Gastrocnemius medialis (tissue), 4 donors: Measurements from ENCODE around the gene MARCO. TPM values are rescaled to one million over a fixed set of nuclear protein-coding genes. Genes with fewer than 3 reads are reported as not detected.

Source experiments
- ATAC-seq, 2 donors: fragments of 150-250 bp; one replicate each; pipeline ENCODE4 v1.9.1; 2016
- DNase-seq, 2 donors: peaks; one replicate each; pipeline ENCODE4 v3.0.0-alpha.2; 2019
- H3K27ac ChIP-seq, 4 donors: fragments of 200-600 bp; sonication (generic); 1 replicate in 1 of 4; 2 replicates in 3 of 4; pipeline ENCODE4 v1.5.1; 2016 to 2018; ENCODE audit warnings: mild to moderate bottlenecking in 2 of 4, moderate library complexity in 1 of 4
- H3K27me3 ChIP-seq, 3 donors: fragments of 200-600 bp; sonication (generic) in 2 of 3; 1 replicate in 1 of 3; 2 replicates in 2 of 3; pipeline versions ENCODE4 v1.5.1 to v1.6.0; 2016 to 2019; ENCODE audit warnings: mild to moderate bottlenecking in 1 of 3, moderate library complexity in 1 of 3
- H3K36me3 ChIP-seq, 2 donors: fragments of 200-600 bp; sonication (generic) in 1 of 2; one replicate each; pipeline ENCODE4 v1.5.1; 2017 to 2018
- H3K4me1 ChIP-seq, 2 donors: fragments of 200-600 bp; sonication (generic) in 1 of 2; one replicate each; pipeline ENCODE4 v1.5.1; 2016 to 2017; ENCODE audit warnings: mild to moderate bottlenecking in 2 of 2
- H3K4me3 ChIP-seq, 4 donors: fragments of 200-600 bp; sonication (generic) in 3 of 4; 1 replicate in 1 of 4; 2 replicates in 3 of 4; pipeline ENCODE4 v1.5.1; 2016 to 2019; ENCODE audit warnings: mild to moderate bottlenecking in 2 of 4
- H3K9me3 ChIP-seq, 3 donors: fragments of 200-600 bp; sonication (generic) in 2 of 3; 1 replicate in 1 of 3; 2 replicates in 2 of 3; pipeline ENCODE4 v1.5.1; 2016 to 2019
- CTCF ChIP-seq, 5 experiments: fragments of 450-650 bp in 3 of 5; fragments of 200-600 bp in 2 of 5; sonication (generic) in 2 of 5; IDR thresholded peaks in 4 of 5; conservative IDR thresholded peaks in 1 of 5; 1 replicate in 4 of 5; 2 replicates in 1 of 5; pipeline ENCODE4 v1.5.1; 2016 to 2019; ENCODE audit warnings: antibody characterized with exemption in 5 of 5, mild to moderate bottlenecking in 3 of 5, moderate library complexity in 3 of 5
- POLR2A ChIP-seq, 2 donors: fragments of 450-650 bp; IDR thresholded peaks; one replicate each; pipeline ENCODE4 v1.6.1; 2017; ENCODE audit warnings: antibody characterized with exemption in 2 of 2, mild to moderate bottlenecking in 2 of 2, moderate library complexity in 2 of 2
- in situ Hi-C, 4 donors: fragments of 200-750 bp; cut with MboI; loops; one replicate each; pipeline versions ENCODE4 v1.15.0 to v1.8.0; 2017; ENCODE audit warnings: low sequenced_read_pairs in 4 of 4
- intact Hi-C: fragments of 100-400 bp; cut with DNase I; formaldehyde crosslinking; loops from one replicate; pipeline ENCODE4 v1.15.1; 2023; ENCODE audit warnings: low total_unique reads
- total RNA-seq, 4 donors: library from RNA; depleted of rRNA; stranded (reverse); fragments of >200 nt; gene quantifications; one replicate each; pipeline versions ENCODE4 v1.1.0 to v1.2.3, GENCODE V29; 2016

The MARCO gene
- total RNA-seq, 4 donors from 2014 or later: 0.66 to 5.9 (median 2.6) TPM

- peaks cover 0 to 8% (median 0%) of the 10 kb centered on the region in 3 donors for H3K27me3 ChIP-seq
- no peaks in the 10 kb centered on the region for H3K36me3 ChIP-seq
- H3K4me3 ChIP-seq: no peak overlapping the region
- no peak for ATAC-seq
- no peaks in the 10 kb centered on the region for H3K9me3 ChIP-seq
- intact Hi-C loops: loop anchor here (2.0 to 5.0 kb wide), 2 partner anchors 280 to 302 kb away; no protein-coding TSS in a partner anchor
- H3K27ac ChIP-seq: no peak overlapping the region
- no peak for DNase-seq
- peaks cover 0 to 3% of the 10 kb centered on the region in 2 donors for H3K4me1 ChIP-seq
- no peak for TF ChIP-seq CTCF (IDR thresholded peaks at IDR 0.05 in 4 of 5, conservative IDR thresholded peaks at IDR 0.05 in 1 of 5)
- TF ChIP-seq POLR2A (IDR thresholded peaks at IDR 0.05): no peak
- in situ Hi-C loops: loop anchor here in 2 of 4 donors (25.0 kb wide), 1 partner anchor 302 kb away; no protein-coding TSS in a partner anchor
These were observed 68.3 kb downstream of the MARCO start for GRCh38 chr2:119010336-119010735.

GRCh38 chr2:119011162-119011909, 69.3 kb downstream of the MARCO start:
- Histone ChIP-seq H3K9me3 (no peaks in the 10 kb centered on the region), H3K27me3 (peaks cover 0 to 8% (median 3%) of the 10 kb centered on the region in 3 donors), H3K4me3 (peak overlapping the region in 3 of 4 donors; percentile 17 to 21 (median 20)), H3K27ac (no peak overlapping the region), H3K36me3 (no peaks in the 10 kb centered on the region), H3K4me1 (peaks cover 0 to 3% of the 10 kb centered on the region in 2 donors)
- peak; percentile 24 to 70 (median 58) for TF ChIP-seq CTCF (IDR thresholded peaks at IDR 0.05 in 4 of 5, conservative IDR thresholded peaks at IDR 0.05 in 1 of 5)
- TF ChIP-seq POLR2A (IDR thresholded peaks at IDR 0.05): no peak
- no peak for DNase-seq
- ATAC-seq: peak; percentile 60 to 65
- intact Hi-C loops (loop anchor here (2.0 to 5.0 kb wide), 2 partner anchors 279 to 301 kb away; no protein-coding TSS in a partner anchor), in situ Hi-C loops (loop anchor here in 2 of 4 donors (25.0 kb wide), 1 partner anchor 301 kb away; no protein-coding TSS in a partner anchor)

- intact Hi-C loops: loop anchor here (2.0 to 5.0 kb wide), 2 partner anchors 279 to 300 kb away; no protein-coding TSS in a partner anchor
- H3K27ac ChIP-seq: no peak overlapping the region
- peak overlapping the region in 2 of 4 donors; percentile 17 to 20 for H3K4me3 ChIP-seq
These were observed 69.9 kb downstream of the MARCO start for GRCh38 chr2:119011910-119012209.

More at GRCh38 chr2:119011910-119012209, 69.9 kb downstream of the MARCO start:
- TF ChIP-seq POLR2A (IDR thresholded peaks at IDR 0.05) (no peak), CTCF (IDR thresholded peaks at IDR 0.05 in 4 of 5, conservative IDR thresholded peaks at IDR 0.05 in 1 of 5) (no peak)
- peaks cover 0 to 8% (median 3%) of the 10 kb centered on the region in 3 donors for H3K27me3 ChIP-seq
- H3K36me3 ChIP-seq: no peaks in the 10 kb centered on the region
- no peak for DNase-seq
- in situ Hi-C loops: loop anchor here in 2 of 4 donors (25.0 kb wide), 1 partner anchor 300 kb away; no protein-coding TSS in a partner anchor
- no peaks in the 10 kb centered on the region for H3K9me3 ChIP-seq
- H3K4me1 ChIP-seq: peaks cover 0 to 3% of the 10 kb centered on the region in 2 donors
- ATAC-seq: no peak
